ENCODE data around the gene SBNO2. TPM values are rescaled to one million over a fixed set of nuclear protein-coding genes. Genes with fewer than 3 reads are reported as not detected.

The SBNO2 gene
- total and polyA plus RNA-seq, 9 of the 15 experiments (the other 6 are each of a cell fraction or from before 2014, with no cell fraction given) = 0.01 to 46.2 (median 6.7) TPM

- TF ChIP-seq RBM34 (IDR thresholded peaks at IDR 0.05; ENCODE audit: borderline replicate concordance, insufficient read depth, low read length) (no peak), IRF2 (CRISPR knock-in tag; IDR thresholded peaks at IDR 0.05) (no peak), SMAD4 (CRISPR knock-in tag; conservative IDR thresholded peaks at IDR 0.05) (0 out of 2 replicates have a peak, but pooled peaks have one; percentile 41), NR2C2 (CRISPR knock-in tag; IDR thresholded peaks at IDR 0.05) (no peak), NR2C2 (tag; IDR thresholded peaks at IDR 0.05) (peak; percentile 31; the same call in 1 of the 2 replicates), ZNF197 (CRISPR knock-in tag; IDR thresholded peaks at IDR 0.05; ENCODE audit: low read depth) (no peak), CXXC5 (CRISPR knock-in tag; IDR thresholded peaks at IDR 0.05) (peak; percentile 68), TAF1 (IDR thresholded peaks at IDR 0.05; ENCODE audit: control insufficient read depth, extremely low read depth, insufficient read depth, low read length, severe bottlenecking) (peak; percentile 31), PTTG1 (tag; IDR thresholded peaks at IDR 0.05; ENCODE audit: low read depth) (no peak), EGR1 (conservative IDR thresholded peaks at IDR 0.05) (peak; percentile 82), ATF1 (CRISPR knock-in tag; IDR thresholded peaks at IDR 0.05) (peak; percentile 37; the same call in 1 of the 2 replicates), ATF1 (tag; IDR thresholded peaks at IDR 0.05) (no peak), CREB1 (IDR thresholded peaks at IDR 0.05) (peak; percentile 88), CREB1 (CRISPR knock-in tag; IDR thresholded peaks at IDR 0.05) (no peak), SIN3A (IDR thresholded peaks at IDR 0.05; ENCODE audit: borderline replicate concordance in 2 of 2, control insufficient read depth in 1 of 2, low read depth in 2 of 2, low read length in 2 of 2) (peak; percentile 68 to 78; a peak in 2 of 4 replicates), BHLHE40 (IDR thresholded peaks at IDR 0.05; ENCODE audit: low read length) (peak; percentile 63)
- TF ChIP-seq, protein P1, sequence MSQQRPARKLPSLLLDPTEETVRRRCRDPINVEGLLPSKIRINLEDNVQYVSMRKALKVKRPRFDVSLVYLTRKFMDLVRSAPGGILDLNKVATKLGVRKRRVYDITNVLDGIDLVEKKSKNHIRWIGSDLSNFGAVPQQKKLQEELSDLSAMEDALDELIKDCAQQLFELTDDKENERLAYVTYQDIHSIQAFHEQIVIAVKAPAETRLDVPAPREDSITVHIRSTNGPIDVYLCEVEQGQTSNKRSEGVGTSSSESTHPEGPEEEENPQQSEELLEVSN (IDR thresholded peaks at IDR 0.05; ENCODE audit: borderline replicate concordance in 1 of 2, extremely low read depth in 1 of 2, insufficient read depth in 1 of 2, insufficient read length in 1 of 2, low read depth in 1 of 2, low read length in 1 of 2, poor library complexity in 1 of 2, severe bottlenecking in 1 of 2) = peak in 1 of 2 experiments; percentile 43
- TF ChIP-seq, protein P2, sequence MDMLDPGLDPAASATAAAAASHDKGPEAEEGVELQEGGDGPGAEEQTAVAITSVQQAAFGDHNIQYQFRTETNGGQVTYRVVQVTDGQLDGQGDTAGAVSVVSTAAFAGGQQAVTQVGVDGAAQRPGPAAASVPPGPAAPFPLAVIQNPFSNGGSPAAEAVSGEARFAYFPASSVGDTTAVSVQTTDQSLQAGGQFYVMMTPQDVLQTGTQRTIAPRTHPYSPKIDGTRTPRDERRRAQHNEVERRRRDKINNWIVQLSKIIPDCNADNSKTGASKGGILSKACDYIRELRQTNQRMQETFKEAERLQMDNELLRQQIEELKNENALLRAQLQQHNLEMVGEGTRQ (CRISPR knock-in tag; IDR thresholded peaks at IDR 0.05) = peak; percentile 41; the same call in 1 of the 2 replicates
Observed at GRCh38 chr19:1104311-1105007, 69.6 kb downstream of the SBNO2 start (continued).
